Measurements from ENCODE around the gene SSX7.
"Not testable (repeated sequence)": the region's sequence is repeated elsewhere in the genome, so short reads cannot be mapped to it uniquely, and the experiment has no call there.

Gene SSX7

GRCh38 chrX:52654800-52655199 is at the start of gene SSX7:
Gene SSX7, minus strand, starts transcription at chrX:52654900. Its CDS starts 1,428 bp downstream, at chrX:52653472.
- not testable (repeated sequence) for DNase-seq (ENCODE audit: low read depth)

- not testable (repeated sequence) for DNase-seq (ENCODE audit: low read depth)
Measured at GRCh38 chrX:52692034-52692433, 37.3 kb upstream of the SSX7 start.

- not testable (repeated sequence) for DNase-seq (ENCODE audit: low read depth)
Measured at GRCh38 chrX:52662218-52662617, 7.5 kb upstream of the SSX7 start.

GRCh38 chrX:52655475-52655874 is 775 bp upstream of the SSX7 start:
- not testable (repeated sequence) for DNase-seq (ENCODE audit: low read depth)

- not testable (repeated sequence) for DNase-seq (ENCODE audit: low read depth)
Measured at GRCh38 chrX:52650676-52651075, 4.0 kb downstream of the SSX7 start.

GRCh38 chrX:52648956-52649355 is 5.7 kb downstream of the SSX7 start:
- not testable (repeated sequence) for DNase-seq (ENCODE audit: low read depth)

GRCh38 chrX:52628483-52628882 is 26.2 kb downstream of the SSX7 start:
- DNase-seq (ENCODE audit: low read depth) = not testable (repeated sequence)

GRCh38 chrX:52620661-52621060 is 34.0 kb downstream of the SSX7 start:
- not testable (repeated sequence) for DNase-seq (ENCODE audit: low read depth)

- DNase-seq (ENCODE audit: low read depth) = no peak
Measured at GRCh38 chrX:52608961-52609360, 45.7 kb downstream of the SSX7 start.

GRCh38 chrX:52603151-52603550 is 51.5 kb downstream of the SSX7 start:
- not testable (repeated sequence) for DNase-seq (ENCODE audit: low read depth)

GRCh38 chrX:52598886-52599285 is 55.8 kb downstream of the SSX7 start:
- DNase-seq (ENCODE audit: low read depth) = no peak

GRCh38 chrX:52594658-52595057 is 60.0 kb downstream of the SSX7 start:
- DNase-seq (ENCODE audit: low read depth) = no peak

Measured in activated T-helper 1 cell treated with Interleukin-2 at 50 U/mL for 16 hours (primary cell).